NAMALWA (cell line): ENCODE data around the gene AK1.

ENCODE experiments used
- DNase-seq: peaks from one replicate; pipeline ENCODE4 v3.0.0-alpha.2; 2015; ENCODE audit warnings: low spot score

Gene AK1

DNA sequence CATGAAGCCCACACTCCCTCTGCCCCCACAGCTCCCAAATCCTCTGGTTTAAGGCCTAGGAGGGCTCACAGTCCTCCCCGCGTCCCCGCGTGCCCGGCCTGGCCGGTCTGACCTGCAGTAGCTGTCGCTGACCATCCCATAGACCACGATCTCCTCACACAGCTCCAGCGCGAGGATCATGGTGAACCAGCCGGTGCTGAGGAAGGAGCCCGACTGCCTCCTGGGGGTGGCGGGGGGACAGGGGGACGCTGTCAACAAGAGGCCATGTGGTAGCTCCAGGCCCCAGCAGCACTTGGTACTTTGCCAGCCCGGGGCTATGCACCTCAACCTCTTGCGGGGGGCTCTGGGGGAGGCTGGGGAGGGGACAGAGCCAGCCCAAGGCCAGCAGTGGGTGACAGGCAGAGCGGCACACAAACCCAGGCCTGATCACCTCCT is 32.4 kb upstream of the AK1 start:
- no peak for DNase-seq

DNA sequence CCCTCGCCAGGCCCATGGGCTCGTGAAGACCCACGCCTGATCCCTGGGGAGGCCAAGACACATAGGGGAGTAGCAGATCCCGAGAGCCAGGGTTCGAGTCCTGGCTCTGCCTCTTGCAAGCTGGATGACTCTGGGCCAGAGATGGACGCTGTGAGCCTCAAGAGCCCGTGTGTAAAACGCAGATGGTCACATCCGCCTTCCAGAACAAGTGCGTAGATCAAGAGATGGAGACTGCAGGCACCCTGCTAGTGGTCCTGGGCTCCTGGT is 31.1 kb upstream of the AK1 start:
- DNase-seq, result no peak

DNA sequence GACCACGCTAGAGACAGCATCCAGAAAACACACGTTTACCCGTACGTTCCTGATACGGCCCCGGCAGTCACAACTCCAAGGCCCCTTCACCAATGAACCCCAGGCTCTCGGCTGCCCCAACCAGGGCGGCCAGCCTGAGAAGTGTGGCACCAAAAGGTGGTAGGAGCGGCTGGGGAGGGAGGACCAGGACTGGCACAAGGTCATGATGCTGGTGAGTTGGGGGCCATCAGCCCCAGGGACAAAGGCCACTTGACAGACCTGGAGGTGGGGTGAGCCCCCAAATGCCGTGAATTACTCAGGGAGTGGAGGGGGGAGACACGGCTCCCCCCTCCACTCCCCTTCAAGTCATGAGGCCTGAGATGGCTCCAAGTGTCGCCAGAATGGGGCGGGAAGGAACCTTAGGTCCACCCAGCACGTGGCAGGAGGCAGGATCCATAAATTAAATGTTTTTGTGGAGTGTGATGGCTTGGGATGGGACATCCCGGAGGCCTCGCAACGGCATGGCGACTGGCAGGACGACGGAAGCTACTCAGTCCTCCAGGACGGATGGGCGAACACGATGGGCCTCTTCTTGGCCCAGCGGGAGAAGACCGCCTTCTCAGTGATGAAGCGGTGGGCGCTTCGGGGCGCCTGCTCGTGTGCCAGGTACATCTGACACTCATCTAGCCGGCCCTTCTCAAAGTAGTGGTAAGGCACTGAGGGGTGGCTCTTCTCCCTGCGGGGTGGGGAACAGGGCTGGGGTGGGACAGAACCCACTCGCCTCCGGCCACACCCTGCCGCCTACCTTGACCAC is 30.6 kb upstream of the AK1 start:
- no peak for DNase-seq

DNA sequence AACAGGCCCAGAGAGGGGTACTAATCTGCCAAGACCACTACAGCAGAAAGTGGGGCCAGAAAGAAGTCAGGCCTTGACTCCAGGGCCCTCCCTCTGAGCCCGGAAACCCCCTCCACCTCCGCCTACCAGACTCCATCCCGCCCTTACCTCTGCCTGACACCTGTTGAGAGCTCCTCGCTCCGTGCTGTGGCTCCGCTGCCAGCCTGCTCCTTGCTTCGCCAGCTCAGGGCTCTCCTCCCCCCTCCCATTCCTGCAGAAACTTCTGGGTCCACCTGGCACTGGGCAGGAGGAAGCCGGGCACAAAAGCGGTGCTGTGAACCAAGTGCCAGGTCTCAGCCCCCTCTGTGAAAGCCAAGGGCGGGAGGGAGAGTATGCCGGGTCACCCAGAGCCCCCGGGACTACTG is 28.3 kb upstream of the AK1 start:
- peak; percentile 63 for DNase-seq

DNA sequence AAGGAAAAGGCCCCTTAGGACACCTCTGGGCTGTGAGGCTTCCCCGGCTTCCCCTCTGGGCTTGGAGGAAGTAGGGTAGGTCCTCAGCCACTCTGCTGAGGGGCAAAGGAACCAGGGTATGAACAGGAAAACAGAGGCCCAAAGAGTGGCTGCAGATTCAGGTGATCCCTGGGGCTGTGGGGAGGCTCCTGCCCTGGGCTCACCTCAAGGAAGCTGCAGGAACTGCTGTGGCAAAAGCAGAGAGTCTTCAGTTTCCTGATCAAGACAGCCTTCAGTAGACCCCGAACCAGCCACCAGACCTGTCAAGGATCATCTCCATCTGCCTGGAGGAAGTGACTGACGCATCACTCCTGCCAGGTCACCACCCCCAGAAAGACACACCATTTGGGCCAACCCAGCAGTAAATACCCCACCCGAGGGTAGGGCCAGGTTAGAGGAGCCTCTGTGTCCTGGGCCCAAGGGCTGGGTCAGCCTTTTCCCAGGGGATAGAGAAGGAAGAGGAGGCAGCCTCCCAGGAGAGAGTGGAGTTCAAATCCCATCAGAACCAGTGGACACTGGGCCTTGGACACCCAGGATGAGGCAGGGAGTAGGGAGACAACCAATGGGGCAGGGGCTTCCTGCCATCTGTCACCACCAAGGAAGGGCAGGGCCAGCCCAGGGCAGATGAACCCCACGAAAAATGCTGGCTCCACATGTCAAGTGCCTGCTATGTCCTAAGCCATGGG is 27.7 kb upstream of the AK1 start:
- DNase-seq, result peak; percentile 63

DNA sequence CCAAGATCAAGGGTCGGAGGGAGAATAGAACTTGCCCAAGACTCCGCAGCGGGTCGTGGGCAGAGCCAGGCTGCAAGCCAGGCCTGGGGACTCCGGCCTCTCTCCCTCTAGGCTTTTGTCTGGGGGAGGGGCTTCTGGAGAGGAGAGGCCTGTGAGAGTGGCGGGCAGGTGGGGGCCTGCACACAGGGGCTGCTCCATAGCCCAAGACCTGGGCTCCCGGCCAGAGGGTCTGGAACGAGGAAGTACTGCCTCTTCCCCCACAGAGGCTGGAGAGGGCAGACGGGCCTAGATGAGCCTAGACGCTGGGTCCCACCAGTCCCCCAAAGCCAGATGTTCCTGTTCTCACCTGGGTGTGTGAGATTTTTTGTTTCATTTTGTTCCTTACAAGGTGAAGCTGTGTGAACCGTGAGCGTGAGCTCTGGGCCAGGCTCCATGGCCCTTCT is 27.1 kb upstream of the AK1 start:
- DNase-seq, result peak; percentile 46

DNA sequence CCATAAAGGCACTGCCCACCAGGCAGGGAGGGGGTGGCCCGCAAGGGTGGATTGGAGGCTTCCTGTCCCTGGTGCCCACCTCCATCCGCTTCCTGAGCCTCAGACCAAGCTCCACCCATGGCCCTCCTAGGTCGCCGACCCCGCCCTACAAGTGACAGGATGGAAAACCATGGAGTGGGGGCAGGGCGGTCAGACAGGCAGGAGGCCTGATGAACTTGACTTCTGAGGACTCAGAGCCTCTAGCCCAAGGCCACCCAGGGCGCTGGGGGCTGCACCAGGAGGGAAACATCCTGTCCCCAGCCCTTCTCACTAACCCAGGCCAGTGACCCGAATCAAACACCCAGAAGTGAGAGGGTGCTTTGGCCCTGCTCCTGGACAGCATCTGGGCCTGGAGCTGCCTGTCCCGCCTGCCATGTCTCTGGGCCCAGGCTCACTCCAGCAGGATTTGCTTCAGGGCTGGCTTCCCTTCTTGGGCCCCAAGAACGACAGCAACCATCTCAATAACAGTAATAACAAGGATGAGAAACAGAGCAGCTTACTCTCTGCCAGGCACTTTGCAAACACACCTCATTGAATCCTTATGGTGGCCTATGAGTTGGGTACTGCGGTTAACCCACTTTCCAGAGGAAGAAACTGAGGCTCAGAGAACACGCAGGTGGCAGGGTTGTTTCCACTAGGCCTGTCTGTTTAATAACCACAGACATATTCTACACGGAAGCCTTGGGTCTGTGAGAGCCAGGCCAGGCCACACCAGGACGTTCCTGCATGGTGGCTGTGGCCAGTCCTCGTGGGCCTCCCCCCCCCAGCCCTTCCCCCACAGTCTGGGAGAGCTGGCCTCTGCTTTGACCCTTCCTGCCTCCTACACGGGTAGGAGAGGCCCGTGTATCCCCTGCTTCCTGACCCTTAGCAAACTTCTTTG is 26.3 kb upstream of the AK1 start:
- DNase-seq, result peak; percentile 76

DNA sequence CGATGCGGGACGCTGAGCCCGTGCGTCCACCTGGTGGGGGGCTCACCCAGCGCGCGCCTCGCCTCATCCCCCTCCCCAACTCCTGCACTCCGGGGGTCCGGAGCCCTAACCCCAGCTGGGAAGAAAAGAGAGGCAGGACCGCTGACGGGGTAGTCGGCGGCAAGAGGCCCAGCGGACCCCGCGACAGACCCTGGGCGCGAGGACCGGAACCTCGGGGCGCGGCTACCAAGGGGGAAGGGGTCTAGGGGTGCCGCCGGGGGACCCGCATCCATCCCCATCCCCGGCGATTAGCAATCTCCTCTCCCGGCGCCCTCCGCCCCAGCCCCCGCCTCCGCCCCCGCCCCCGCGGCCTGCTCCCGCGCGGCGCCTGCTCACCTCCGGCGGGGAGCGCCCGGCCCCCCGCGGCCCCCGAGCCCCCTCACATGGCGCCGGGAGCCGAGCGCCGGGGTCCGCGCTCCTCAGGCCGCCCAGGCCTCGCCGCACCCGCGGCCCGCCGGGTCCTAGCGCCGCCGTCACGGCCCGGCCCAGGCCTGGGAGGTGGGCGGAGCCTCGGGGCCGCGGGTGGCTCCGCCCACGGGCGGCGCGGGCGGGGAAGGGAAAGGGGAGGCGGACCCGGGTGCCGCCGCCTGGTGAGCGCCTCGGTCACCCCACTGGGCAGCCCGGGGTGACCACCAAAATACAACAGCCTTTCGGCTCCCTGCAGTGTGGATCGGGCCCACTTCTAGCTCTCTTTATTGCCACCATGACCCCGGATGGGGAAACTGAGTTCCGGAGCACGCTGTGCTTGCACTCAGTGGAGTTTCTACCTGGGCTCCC is 21.9 kb upstream of the AK1 start, which contains the start of gene ST6GALNAC6:
Gene ST6GALNAC6, minus strand, starts transcription at position 476 of the 816 bp plus-strand sequence. CDS start 1,622 bp downstream, outside the sequence.
- DNase-seq, result peak; percentile 83

DNA sequence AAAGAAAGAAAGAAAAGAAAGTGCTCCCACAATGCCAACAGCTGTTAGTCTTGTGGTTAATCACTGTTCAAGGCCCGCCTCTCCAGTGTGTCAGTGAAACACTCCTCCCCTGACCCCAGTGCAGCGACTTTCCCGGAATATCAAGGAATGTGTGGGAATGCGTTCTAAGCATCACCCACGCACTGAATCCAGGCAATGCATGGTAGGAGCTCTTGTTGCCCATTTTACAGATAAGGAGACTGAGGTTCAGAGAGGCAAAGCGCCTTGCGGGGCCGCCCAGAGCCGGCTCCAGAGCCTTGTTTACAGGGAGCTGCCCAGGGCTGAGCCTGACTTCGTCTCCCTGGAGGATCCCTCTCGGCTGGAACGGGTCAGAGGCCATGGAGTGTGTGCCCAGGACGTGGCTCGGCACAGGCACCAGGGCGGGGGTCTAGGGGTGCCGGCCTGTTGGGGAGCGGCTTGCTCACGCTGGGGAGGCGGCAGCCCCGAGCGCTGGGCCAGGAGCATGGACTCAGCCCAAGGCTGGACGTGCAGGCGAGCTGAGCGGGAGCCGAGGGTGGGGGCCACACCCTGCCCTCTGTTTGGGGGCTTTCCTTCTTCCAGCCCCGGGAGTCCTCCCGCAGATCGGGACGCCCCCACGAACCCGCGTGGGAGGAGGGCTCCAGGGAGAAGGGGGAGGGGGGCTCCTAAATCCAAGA is 21.1 kb upstream of the AK1 start:
- DNase-seq, result peak; percentile 43

DNA sequence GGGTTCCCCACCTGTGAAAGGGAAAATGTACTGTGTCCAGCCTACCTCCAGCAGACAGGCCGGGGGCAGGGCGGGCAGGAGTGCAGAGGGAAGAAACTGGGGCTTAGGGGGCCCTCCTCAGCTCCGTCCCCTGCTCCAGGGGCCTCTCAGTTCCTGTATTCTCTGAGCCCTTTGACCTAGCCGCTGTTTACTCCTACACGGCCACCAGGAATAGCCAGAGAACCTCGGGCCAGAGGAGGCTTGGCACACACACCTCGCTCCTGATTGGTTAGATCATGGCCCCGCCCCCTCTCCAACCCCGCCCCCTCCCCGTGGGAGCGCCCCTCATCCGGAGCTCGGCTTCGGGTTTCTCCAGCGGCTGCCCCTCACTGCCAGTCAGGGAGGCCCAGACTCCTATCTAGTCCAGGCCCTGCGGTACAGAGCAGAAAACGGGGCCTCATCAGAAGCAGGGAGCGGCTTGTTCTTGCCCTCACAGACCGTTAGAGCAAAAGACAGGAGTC is 19.8 kb upstream of the AK1 start:
- DNase-seq, result peak; percentile 62

DNA sequence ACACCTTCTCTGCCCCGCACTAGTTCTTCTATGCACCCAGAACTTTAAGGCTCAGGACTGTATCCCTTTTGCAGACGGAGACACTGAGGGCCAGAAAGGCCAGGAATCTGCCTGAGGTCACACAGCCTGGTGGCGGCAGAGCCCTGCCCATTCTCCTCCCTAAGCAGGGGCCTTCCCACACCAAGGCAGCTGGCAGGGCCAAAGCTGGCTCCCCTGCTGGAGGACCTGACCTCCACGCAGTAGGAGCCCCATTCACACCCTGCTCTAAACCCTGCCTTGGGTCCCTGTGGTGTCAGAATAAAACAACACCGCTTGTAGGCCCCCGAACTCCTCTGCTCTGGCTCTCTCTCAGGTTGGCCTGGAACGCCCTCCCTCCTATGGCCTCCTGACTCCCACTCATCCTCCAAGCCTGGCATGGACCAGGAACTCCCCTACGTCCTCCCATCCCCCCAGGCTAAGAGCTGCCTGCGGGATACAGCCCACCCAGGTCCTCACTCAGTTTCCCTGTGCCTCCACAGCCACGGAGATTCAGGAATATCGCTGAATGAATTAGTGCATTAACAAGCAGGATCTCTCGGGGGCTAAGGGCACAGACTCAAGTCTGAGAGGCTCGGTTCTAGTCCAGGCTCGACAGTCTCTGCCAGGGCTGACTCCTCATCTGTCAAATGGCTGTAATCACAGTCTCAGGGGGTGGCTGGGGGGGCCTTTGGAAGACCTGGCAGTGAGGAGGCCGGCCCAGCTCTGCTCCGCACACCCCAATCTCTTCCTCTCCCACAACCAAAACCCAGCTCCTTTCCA is 19.1 kb upstream of the AK1 start:
- DNase-seq, result no peak

DNA sequence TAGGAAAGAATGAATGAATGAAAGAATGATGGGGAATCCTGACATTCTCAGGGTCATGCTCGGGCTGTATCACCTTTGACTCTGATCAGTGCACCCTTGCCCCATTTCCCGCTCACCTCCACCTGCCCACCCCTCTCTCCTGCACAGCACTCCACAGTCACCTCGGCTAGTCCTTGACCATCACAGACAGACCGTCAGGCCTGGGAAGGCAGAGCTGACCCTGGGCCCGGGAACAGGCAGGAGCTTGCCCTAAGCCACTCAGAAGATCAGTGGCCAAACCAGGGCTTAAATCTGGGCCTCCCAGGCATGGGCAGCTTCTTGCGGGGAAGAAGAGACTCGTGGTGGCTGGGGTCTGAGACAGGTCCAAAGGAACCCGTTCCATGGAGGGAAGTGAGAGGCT is 18.3 kb upstream of the AK1 start:
- no peak for DNase-seq

DNA sequence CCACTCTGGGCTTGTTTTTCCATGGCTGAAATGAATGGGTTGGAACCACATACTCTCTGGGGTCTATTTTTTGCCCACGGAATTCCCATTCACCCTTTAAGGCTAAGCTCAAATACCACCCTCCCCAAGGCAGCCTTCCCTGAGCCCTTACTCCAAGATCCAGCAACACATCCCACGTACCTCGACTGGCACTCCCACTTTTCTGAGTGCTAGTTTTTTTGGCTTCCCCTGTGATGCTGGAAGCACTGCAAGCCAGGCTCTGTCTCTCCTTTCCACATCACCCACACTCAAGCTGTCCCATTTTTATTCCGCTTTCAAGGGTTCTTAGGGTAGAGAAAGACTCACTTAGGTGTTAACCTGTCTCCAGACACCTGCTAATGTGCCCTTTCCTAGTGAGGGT is 15.9 kb upstream of the AK1 start:
- DNase-seq, result no peak

DNA sequence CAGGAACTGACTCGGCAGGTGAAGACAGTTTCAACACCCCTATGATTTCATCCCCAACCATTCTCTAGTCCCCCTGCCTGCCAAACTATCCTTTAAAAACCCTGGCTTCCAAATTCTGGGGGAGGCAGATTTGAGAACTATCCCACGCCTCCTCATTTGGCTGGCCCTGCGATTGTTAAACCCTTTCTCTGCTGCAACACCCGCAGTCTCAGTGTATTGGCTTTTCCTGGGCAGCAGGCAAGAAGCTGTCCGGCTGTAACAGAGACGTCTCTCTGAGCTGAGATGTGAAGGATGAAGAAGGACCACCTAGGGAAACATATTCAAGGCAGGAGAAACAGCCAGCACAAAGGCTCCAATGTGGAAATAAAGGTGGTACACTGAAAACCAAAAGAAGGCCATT is 15.4 kb upstream of the AK1 start:
- no peak for DNase-seq

DNA sequence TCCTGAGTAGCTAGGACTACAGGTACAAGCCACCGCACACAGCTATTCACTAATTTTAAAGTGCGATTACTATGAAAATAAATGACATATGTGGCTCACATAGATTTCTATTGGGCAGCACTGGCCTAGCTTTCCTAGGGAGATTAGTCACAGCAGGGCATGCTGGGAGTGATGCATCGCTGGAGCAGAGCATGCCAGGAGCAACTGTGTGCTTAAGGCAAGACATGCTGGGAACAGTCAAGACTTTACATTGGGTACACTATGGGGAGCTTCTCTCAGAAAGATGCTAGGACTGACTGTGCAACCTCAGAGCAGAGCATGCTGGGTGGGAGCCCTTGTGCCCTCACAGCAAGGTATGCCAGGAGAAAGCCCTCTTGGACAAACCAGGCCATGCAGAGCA is 12.6 kb upstream of the AK1 start:
- no peak for DNase-seq

DNA sequence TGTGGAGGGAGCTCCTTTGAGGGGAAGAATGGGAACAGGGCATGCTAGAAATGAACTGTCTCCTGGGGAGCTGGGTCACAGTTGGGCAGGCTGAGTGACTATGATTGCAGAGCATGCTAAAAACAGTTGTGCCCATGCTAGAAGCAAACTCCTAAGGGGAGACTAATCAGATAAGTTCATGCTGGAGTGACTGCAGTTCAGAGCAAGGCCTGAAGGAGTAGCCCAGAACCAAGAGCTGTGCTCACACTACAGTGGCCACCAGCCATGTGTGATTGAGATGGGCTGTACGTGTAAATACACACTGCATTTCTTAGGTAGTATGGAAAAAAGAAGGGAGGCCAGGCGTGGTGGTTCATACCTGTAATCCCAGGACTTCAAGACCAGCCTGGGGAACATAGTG is 10.3 kb upstream of the AK1 start:
- peak; percentile 67 for DNase-seq

DNA sequence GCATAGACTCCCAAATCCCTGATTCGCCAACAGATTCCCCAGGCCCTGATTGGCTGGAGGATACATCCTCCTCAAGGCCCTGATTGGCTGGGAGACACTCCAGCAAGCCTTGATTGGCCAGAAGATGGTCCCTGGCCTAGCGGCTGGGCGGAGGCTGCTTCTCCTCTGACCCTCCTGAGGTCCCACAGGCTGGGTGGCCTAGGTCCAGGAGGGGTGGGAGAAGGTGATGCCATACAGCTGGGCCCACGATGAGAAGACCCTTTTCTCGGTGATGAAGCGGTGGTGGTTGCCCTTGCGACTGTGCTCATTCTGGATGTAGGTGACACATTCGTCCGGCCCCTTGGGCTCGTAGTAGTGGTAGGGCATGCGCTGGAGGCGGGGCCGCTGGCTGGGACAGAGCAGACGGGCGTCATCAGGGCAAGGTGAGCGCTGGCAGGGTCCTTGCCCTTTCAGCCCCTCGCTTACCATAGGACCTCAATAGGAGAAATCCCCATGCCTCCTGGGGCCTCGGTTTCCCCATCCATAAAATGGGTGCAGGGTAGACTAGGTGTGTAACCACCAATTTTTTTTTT is 9.0 kb upstream of the AK1 start:
- DNase-seq, result no peak

DNA sequence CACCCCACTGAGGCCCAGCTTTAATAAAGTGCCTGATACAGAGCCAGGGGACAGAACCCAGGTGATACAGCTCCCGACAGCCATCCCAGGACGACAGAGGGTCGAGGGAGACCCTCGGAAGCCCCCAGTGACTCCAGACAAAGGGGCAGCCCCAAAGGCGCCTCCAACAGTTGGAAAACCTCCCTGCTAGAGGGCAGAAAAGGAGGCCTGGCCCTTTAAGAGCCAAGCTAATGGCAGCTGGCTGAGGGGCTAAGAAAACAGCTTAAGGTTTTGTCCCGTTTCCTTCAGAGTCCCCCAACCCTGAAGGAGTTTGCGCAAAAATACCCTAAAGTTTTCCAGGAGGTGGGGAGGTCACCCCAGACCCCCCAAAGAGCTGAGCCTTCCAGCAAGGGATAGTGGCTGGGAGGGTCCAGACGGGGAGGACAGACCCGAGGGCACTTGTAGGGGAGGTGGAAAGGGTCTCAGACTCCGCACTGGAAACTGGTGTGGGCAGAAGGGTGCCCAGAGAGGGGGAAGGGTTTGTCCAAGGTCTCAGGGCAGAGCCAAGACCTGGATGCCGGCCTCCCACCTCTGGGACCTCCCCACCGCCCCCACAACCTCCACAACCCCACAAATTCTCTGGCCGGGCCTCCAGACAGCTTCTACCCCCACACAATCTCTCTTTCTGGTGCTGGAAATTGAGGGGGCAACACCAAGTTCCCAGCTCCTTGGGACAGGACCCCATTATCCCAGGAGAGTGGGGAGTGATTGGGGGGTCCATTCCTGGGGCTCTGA is 8.2 kb upstream of the AK1 start:
- DNase-seq, result no peak

DNA sequence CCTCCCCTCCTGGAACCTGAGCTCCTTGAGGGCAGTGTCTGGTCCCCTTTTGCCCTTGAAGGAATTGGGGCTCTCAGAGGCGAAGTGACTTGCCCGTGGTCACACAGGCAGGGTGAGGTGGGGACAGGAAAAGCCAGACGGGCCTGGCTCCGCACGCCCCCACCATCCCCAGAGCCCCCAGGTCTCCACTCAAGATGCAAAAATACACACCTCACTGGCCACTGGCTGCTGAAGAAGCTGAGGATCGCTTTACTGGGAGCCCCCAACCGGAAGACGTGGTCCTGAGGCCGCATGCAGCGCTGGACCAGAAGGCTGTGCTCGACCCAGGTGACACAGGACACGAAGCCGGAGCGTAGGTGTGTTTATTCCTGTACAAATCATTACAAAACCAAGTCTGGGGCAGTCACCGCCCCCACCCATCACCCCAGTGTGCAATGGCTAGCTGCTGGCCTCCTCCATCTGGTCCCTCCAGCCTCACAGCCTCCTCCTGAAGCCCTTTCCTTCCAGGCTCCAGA is 7.6 kb upstream of the AK1 start:
- DNase-seq, result no peak
